ENCODE results near the gene DES.

Gene DES

DNA sequence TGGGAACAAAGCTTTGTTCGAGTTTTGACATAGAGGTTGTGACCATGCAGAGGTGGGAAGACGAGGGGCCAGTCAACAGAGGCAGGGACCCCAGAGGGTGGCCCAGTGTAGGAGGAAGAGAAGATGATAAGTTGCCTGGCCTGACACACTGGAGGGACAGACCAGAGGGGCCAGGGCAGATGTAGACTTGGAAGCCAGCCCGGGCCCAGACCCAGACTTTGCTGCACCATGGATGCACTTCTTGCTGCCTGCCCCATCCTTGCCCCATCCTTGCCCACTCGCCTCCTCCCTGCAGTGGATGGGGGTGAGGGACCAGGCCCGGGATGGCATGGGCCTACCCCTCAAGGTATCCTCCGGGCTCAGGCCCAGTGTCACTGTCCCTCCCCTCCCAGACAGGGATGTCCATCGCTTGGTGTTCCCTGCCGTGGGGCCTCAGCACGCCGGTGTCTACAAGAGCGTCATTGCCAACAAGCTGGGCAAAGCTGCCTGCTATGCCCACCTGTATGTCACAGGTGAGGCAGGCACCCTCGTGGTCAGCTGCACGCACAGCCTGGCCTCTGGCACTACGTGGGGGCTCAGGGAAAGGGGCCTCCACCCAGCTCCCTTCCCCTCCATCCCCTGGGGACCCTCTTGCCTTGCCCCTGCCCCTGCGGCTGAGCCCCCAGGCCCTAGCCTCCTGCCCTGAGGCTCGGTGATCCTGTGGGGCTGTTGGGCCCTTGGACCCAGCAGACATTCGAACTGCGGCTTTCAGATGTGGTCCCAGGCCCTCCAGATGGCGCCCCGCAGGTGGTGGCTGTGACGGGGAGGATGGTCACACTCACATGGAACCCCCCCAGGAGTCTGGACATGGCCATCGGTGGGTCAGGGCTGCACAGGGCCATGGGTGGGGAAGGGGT lies 53.5 kb downstream of the DES start:
- no peak for DNase-seq (ENCODE audit: low read depth in 1 of 2, low spot score in 1 of 2)

DNA sequence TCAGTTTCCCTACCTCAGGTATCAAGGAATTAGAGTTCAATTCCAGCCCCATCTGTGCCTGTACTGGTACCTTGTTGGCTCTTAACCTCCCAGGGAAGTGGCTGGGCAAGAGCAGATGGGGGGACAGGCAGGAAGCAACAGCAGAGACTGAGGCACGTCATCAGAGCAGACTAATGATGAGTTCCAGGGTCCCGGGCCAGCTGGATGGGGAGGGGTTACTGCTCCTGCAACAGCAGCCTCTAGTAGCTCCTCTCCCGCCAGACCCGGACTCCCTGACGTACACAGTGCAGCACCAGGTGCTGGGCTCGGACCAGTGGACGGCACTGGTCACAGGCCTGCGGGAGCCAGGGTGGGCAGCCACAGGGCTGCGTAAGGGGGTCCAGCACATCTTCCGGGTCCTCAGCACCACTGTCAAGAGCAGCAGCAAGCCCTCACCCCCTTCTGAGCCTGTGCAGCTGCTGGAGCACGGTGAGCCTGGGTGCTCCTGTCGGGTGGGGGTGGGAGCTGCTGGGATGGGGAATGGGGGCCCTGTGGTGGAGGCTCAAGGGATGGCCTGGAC lies 54.5 kb downstream of the DES start:
- no peak for DNase-seq (ENCODE audit: low read depth in 1 of 2, low spot score in 1 of 2)

- DNase-seq (ENCODE audit: low read depth in 1 of 2, low spot score in 1 of 2): no peak
Observed at GRCh38 chr2:219473511-219473910, 55.3 kb downstream of the DES start.

- DNase-seq (ENCODE audit: low read depth in 1 of 2, low spot score in 1 of 2): no peak
Observed at GRCh38 chr2:219474285-219475060, 56.3 kb downstream of the DES start.

- DNase-seq (ENCODE audit: low read depth in 1 of 2, low spot score in 1 of 2): no peak
Observed at GRCh38 chr2:219475278-219475677, 57.1 kb downstream of the DES start.

- peak in 1 of 2 donors; percentile 40 for DNase-seq (ENCODE audit: low read depth in 1 of 2, low spot score in 1 of 2)
Observed at GRCh38 chr2:219475697-219476651, 57.8 kb downstream of the DES start.
